HepG2 (cell line): ENCODE data around the gene KBTBD3. TPM values are rescaled to one million over a fixed set of nuclear protein-coding genes. Genes with fewer than 3 reads are reported as not detected.

Experiments used
- ATAC-seq: fragments of 200-7000 bp; cut with Tn5 transposase; 3 replicates; pipeline ENCODE4 v1.9.1; 2020; ENCODE audit warnings: mild to moderate bottlenecking, moderate library complexity
- BruUV-seq: library from RNA; stranded (reverse); fragments of 400-500 nt; replicated peaks from 2 replicates; lab custom pipeline; 2021; lab: Mats Ljungman, UMichigan
- CTCF ChIA-PET: fragments of 300-600 bp; formaldehyde crosslinking; extraction: SDS; loops from one replicate; lab custom pipeline; 2021; ENCODE audit warnings: low total read pairs, inconsistent platforms, low intra/inter-chr PET ratio; lab: Yijun Ruan, JAX
- POLR2A ChIA-PET: fragments of 350-600 bp; sonication (Branson Sonifier 250); formaldehyde crosslinking; loops from one replicate; lab custom pipeline; 2020; ENCODE audit warnings: antibody characterized with exemption, inconsistent platforms; lab: Yijun Ruan, JAX
- DNase-seq: peaks from one replicate; pipeline ENCODE4 v3.0.0-alpha.2; 2015; ENCODE audit warnings: low spot score
- FAIRE-seq: peaks from 3 replicates; lab custom pipeline; 2011; peaks lifted over from hg19 to GRCh38; lab: Jason Lieb, UNC
- H2AFZ ChIP-seq: one replicate; pipeline ENCODE4 v1.6.1; 2011; ENCODE audit warnings: low read length, inconsistent platforms
- H3K27ac ChIP-seq: fragments of 300-600 bp; 3 replicates; pipeline ENCODE4 v1.8.0; 2011; ENCODE audit warnings: mixed run types, mild to moderate bottlenecking, mixed read lengths, low read length, inconsistent platforms; ENCODE audit not compliant: insufficient read depth; ENCODE audit errors: extremely low read length
- H3K27me3 ChIP-seq, 2 experiments: fragments of 200-600 bp in 1 of 2; 2 replicates in 1 of 2; 3 replicates in 1 of 2; pipeline versions ENCODE4 v1.6.0 to v1.8.0; 2011; ENCODE audit warnings: low read length in 2 of 2, mild to moderate bottlenecking in 2 of 2, moderate library complexity in 2 of 2, inconsistent platforms in 1 of 2; ENCODE audit not compliant: insufficient read depth in 2 of 2, control insufficient read depth in 1 of 2
- H3K36me3 ChIP-seq, 2 experiments: fragments of 200-600 bp in 1 of 2; replicated peaks in 1 of 2; 2 replicates in 1 of 2; 3 replicates in 1 of 2; pipeline versions ENCODE4 v1.5.1 to v1.8.0; 2011; ENCODE audit warnings: low read length in 2 of 2, inconsistent platforms in 1 of 2; ENCODE audit not compliant: insufficient read depth in 2 of 2, control insufficient read depth in 1 of 2
- H3K4me1 ChIP-seq: 2 replicates; pipeline ENCODE4 v1.5.1; 2012; ENCODE audit warnings: low read length, inconsistent platforms; ENCODE audit not compliant: insufficient read depth
- H3K4me2 ChIP-seq: 2 replicates; pipeline ENCODE4 v1.6.0; 2011; ENCODE audit warnings: low read depth, low read length, inconsistent platforms
- H3K4me3 ChIP-seq, 3 experiments: fragments of 200-600 bp in 1 of 3; sonication (generic), shearing (Covaris generic) in 1 of 3; replicated peaks in 1 of 3; 2 replicates each; pipeline ENCODE4 v1.5.1; 2011 to 2016; ENCODE audit warnings: low read length in 3 of 3, inconsistent platforms in 2 of 3, low read depth in 2 of 3, mild to moderate bottlenecking in 2 of 3, control low read depth in 1 of 3, mixed read lengths in 1 of 3; ENCODE audit not compliant: insufficient read depth in 1 of 3
- H3K79me2 ChIP-seq: one replicate; pipeline ENCODE4 v1.6.1; 2011; ENCODE audit warnings: low read length, inconsistent platforms; ENCODE audit not compliant: insufficient read depth
- H3K9ac ChIP-seq: 2 replicates; pipeline ENCODE4 v1.6.0; 2011; ENCODE audit warnings: mild to moderate bottlenecking, low read depth, low read length, inconsistent platforms; ENCODE audit not compliant: insufficient read depth
- H3K9me3 ChIP-seq: 2 replicates; pipeline ENCODE4 v1.5.1; 2012; ENCODE audit warnings: mild to moderate bottlenecking, low read length
- H4K20me1 ChIP-seq: 2 replicates; pipeline ENCODE4 v1.6.0; 2011; ENCODE audit warnings: inconsistent platforms, mild to moderate bottlenecking, low read length, moderate library complexity; ENCODE audit not compliant: insufficient read depth
- FUBP1 ChIP-seq: sonication (generic); formaldehyde crosslinking; IDR thresholded peaks from 2 replicates; pipeline ENCODE4 v1.5.1; 2020; ENCODE audit warnings: missing genetic modification reagents, mild to moderate bottlenecking, borderline replicate concordance
- HMG20B ChIP-seq: conservative IDR thresholded peaks from 2 replicates; pipeline ENCODE4 v1.6.1; 2016; ENCODE audit warnings: missing genetic modification reagents, missing compliant biosample characterization
- NCOA5 ChIP-seq: sonication (generic); formaldehyde crosslinking; IDR thresholded peaks from 2 replicates; pipeline ENCODE4 v1.4.0; 2020; ENCODE audit warnings: missing genetic modification reagents
- PHF8 ChIP-seq: sonication (generic); formaldehyde crosslinking; IDR thresholded peaks from 2 replicates; pipeline ENCODE4 v1.5.0; 2020; ENCODE audit warnings: missing genetic modification reagents
- RBM22 ChIP-seq: fragments of 200-400 bp; formaldehyde crosslinking; optimal IDR thresholded peaks from 2 replicates; pipeline ENCODE3; 2017; ENCODE audit warnings: mild to moderate bottlenecking, low read length, moderate library complexity
- RORA ChIP-seq: sonication (generic); formaldehyde crosslinking; IDR thresholded peaks from 2 replicates; pipeline ENCODE4 v1.5.0; 2020; ENCODE audit warnings: mild to moderate bottlenecking, missing genetic modification reagents, moderate library complexity
- SMAD9 ChIP-seq: sonication (generic); formaldehyde crosslinking; IDR thresholded peaks from 2 replicates; pipeline ENCODE4 v1.5.1; 2020; ENCODE audit warnings: mild to moderate bottlenecking, missing genetic modification reagents
- TAF15 ChIP-seq: fragments of 200-400 bp; formaldehyde crosslinking; IDR thresholded peaks from one replicate; pipeline ENCODE4 v1.6.1; 2018; ENCODE audit warnings: mild to moderate bottlenecking, low read depth, low read length; ENCODE audit not compliant: poor library complexity, severe bottlenecking
- TCF7 ChIP-seq: sonication (generic); IDR thresholded peaks from 2 replicates; pipeline ENCODE4 v1.6.1; 2016; ENCODE audit warnings: antibody characterized with exemption, low read depth
- TEAD2 ChIP-seq: sonication (generic); formaldehyde crosslinking; IDR thresholded peaks from 2 replicates; pipeline ENCODE4 v1.9.0; 2021; ENCODE audit warnings: missing genetic modification reagents
- ZBED4 ChIP-seq: sonication (generic); formaldehyde crosslinking; IDR thresholded peaks from 2 replicates; pipeline ENCODE4 v1.4.0; 2020; ENCODE audit warnings: missing genetic modification reagents, borderline replicate concordance
- ZBTB38 ChIP-seq: sonication (generic); formaldehyde crosslinking; IDR thresholded peaks from 2 replicates; pipeline ENCODE4 v1.5.1; 2020; ENCODE audit warnings: mild to moderate bottlenecking, missing genetic modification reagents
- ZMYM4 ChIP-seq: sonication (generic); formaldehyde crosslinking; IDR thresholded peaks from 2 replicates; pipeline ENCODE4 v1.8.1; 2023; ENCODE audit warnings: mild to moderate bottlenecking, missing genetic modification reagents
- ZNF230 ChIP-seq: sonication (generic); formaldehyde crosslinking; IDR thresholded peaks from 2 replicates; pipeline ENCODE4 v1.4.0; 2020; ENCODE audit warnings: mild to moderate bottlenecking, missing genetic modification reagents
- ZNF326 ChIP-seq: sonication (generic); formaldehyde crosslinking; IDR thresholded peaks from 2 replicates; pipeline ENCODE4 v1.4.0; 2020; ENCODE audit warnings: missing genetic modification reagents, borderline replicate concordance
- ZNF382 ChIP-seq: sonication (generic); formaldehyde crosslinking; IDR thresholded peaks from 2 replicates; pipeline ENCODE4 v1.5.0; 2020; ENCODE audit warnings: missing genetic modification reagents, mild to moderate bottlenecking, borderline replicate concordance
- ZNF501 ChIP-seq: sonication (generic); formaldehyde crosslinking; IDR thresholded peaks from 2 replicates; pipeline ENCODE4 v1.5.1; 2020; ENCODE audit warnings: mild to moderate bottlenecking, moderate library complexity, missing genetic modification reagents
- ZNF563 ChIP-seq: sonication (generic); formaldehyde crosslinking; IDR thresholded peaks from 2 replicates; pipeline ENCODE4 v1.8.0; 2022; ENCODE audit warnings: mild to moderate bottlenecking, moderate library complexity, missing genetic modification reagents
- ZNF572 ChIP-seq: sonication (generic); formaldehyde crosslinking; IDR thresholded peaks from 2 replicates; pipeline ENCODE4 v1.5.1; 2020; ENCODE audit warnings: mild to moderate bottlenecking, missing genetic modification reagents
- WGBS: methylation state at CpG from one replicate; pipeline ENCODE4 v1.1.6; 2017; ENCODE audit warnings: low lambda C conversion rate; 5-methylcytosine and 5-hydroxymethylcytosine counted together
- in situ Hi-C: cut with HindIII; loops from 2 replicates; pipeline ENCODE4 v1.10.0; 2017; ENCODE audit warnings: low pct_unique_long_range_greater_than_20kb; ENCODE audit not compliant: extremely low pct_ligation_motif_present
- intact Hi-C: fragments of 100-400 bp; cut with micrococcal nuclease; formaldehyde crosslinking; loops from one replicate; pipeline ENCODE4 v1.10.0; 2022; ENCODE audit not compliant: unreplicated experiment
- polyA plus RNA-seq, 8 experiments: library from polyadenylated mRNA; depleted of rRNA in 3 of 8; stranded (reverse) in 7 of 8; unstranded in 1 of 8; fragments of >200 nt; fragmentation: Illumina TruSeq in 4 of 8; extraction: Trizol in 4 of 8; gene quantifications; 2 replicates each; pipeline versions ENCODE4 v1.2.1 to v1.2.3, GENCODE V29; 2011 to 2016; ENCODE audit warnings: low read depth in 4 of 8, missing spikeins in 1 of 8, mixed read lengths in 1 of 8; ENCODE audit not compliant: insufficient read depth in 1 of 8
- total RNA-seq, 5 experiments: library from RNA; depleted of rRNA; stranded (reverse); fragments of >200 nt; fragmentation: Illumina TruSeq; extraction: Trizol; gene quantifications; 2 replicates each; pipeline ENCODE4 v1.2.3, GENCODE V29; 2016; ENCODE audit warnings: low read depth in 1 of 5
- TF ChIP-seq, protein P1 (sequence below): sonication (generic); formaldehyde crosslinking; IDR thresholded peaks from 2 replicates; pipeline ENCODE4 v1.8.0; 2022; ENCODE audit warnings: mild to moderate bottlenecking, missing genetic modification reagents, moderate library complexity

The KBTBD3 gene
- total and polyA plus RNA-seq, 2 of the 13 experiments (the other 11 are each of a cell fraction or from before 2014, with no cell fraction given), result 1.8 to 7.4 TPM

GRCh38 chr11:106121570-106122320, 44.6 kb upstream of the KBTBD3 start:
- H3K4me1 ChIP-seq, result no peaks in the 10 kb centered on the region
- ATAC-seq (no peak), DNase-seq (no peak), FAIRE-seq (no peak)
- TF ChIP-seq TCF7, result no peak
- no peak for TF ChIP-seq ZNF326 (CRISPR knock-in tag)
- TF ChIP-seq, protein P1, sequence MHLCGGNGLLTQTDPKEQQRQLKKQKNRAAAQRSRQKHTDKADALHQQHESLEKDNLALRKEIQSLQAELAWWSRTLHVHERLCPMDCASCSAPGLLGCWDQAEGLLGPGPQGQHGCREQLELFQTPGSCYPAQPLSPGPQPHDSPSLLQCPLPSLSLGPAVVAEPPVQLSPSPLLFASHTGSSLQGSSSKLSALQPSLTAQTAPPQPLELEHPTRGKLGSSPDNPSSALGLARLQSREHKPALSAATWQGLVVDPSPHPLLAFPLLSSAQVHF (CRISPR knock-in tag), result no peak
- no peak for TF ChIP-seq TEAD2
- TF ChIP-seq ZBED4, result no peak
- no peak for TF ChIP-seq HMG20B
- no peak for TF ChIP-seq ZMYM4 (CRISPR knock-in tag)
- no peak for TF ChIP-seq FUBP1 (CRISPR knock-in tag)
- no peak for TF ChIP-seq RBM22
- no peak for TF ChIP-seq ZBTB38 (CRISPR knock-in tag)
- no peak for TF ChIP-seq ZNF230
- no peak for TF ChIP-seq TAF15
- TF ChIP-seq ZNF501 (CRISPR knock-in tag), result no peak
- TF ChIP-seq NCOA5 (CRISPR knock-in tag), result no peak
- TF ChIP-seq ZNF563 (CRISPR knock-in tag), result no peak
- no peak for TF ChIP-seq SMAD9 (CRISPR knock-in tag)
- TF ChIP-seq ZNF572 (CRISPR knock-in tag), result no peak
- no peak for TF ChIP-seq PHF8 (CRISPR knock-in tag)
- no peak for TF ChIP-seq ZNF382 (CRISPR knock-in tag)
- TF ChIP-seq RORA (CRISPR knock-in tag), result no peak
- no peaks in the 10 kb centered on the region for H3K27me3 ChIP-seq
- intact Hi-C loops, result no loop called here
- in situ Hi-C loops, result no loop called here
- H3K27ac ChIP-seq, result no peak overlapping the region
- H3K4me3 ChIP-seq, result no peak overlapping the region
- no peak overlapping the region for H2AFZ ChIP-seq
- 10% methylated on average over 6 of the region's 6 CpGs for whole genome bisulfite sequencing
- no peaks in the 10 kb centered on the region for H3K36me3 ChIP-seq
- no peak overlapping the region for H3K9ac ChIP-seq
- H3K9me3 ChIP-seq, result no peaks in the 10 kb centered on the region
- H3K4me2 ChIP-seq, result no peak overlapping the region
- BruUV-seq, result no TSS peak
- POLR2A ChIA-PET, result no interaction called here
- CTCF ChIA-PET, result no interaction called here
- no peaks in the 10 kb centered on the region for H3K79me2 ChIP-seq
- H4K20me1 ChIP-seq, result no peaks in the 10 kb centered on the region
